ENCODE results near the gene SRSF4.

DNA sequence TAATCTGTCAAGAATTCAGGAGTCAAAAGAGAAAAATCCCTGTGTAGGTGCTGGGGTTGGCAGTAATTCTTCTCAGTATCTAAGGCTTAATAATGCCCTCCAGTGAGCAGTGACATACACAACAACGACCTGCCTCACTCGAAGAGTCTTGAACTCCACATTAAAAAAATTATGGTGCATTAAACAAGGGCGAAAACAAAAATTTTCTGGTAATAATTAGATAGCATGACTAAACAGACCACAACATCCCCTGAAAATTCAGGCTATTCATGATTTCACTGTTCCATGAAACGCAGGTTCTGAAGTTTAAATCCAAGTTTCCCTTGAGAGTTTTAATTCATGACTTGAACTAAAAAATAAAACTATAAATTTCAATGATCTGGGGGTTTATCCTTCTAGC, 5.1 kb downstream of the SRSF4 start:
- TF ChIP-seq POLR2A (IDR thresholded peaks at IDR 0.05) = no peak
- TF ChIP-seq, protein P1, sequence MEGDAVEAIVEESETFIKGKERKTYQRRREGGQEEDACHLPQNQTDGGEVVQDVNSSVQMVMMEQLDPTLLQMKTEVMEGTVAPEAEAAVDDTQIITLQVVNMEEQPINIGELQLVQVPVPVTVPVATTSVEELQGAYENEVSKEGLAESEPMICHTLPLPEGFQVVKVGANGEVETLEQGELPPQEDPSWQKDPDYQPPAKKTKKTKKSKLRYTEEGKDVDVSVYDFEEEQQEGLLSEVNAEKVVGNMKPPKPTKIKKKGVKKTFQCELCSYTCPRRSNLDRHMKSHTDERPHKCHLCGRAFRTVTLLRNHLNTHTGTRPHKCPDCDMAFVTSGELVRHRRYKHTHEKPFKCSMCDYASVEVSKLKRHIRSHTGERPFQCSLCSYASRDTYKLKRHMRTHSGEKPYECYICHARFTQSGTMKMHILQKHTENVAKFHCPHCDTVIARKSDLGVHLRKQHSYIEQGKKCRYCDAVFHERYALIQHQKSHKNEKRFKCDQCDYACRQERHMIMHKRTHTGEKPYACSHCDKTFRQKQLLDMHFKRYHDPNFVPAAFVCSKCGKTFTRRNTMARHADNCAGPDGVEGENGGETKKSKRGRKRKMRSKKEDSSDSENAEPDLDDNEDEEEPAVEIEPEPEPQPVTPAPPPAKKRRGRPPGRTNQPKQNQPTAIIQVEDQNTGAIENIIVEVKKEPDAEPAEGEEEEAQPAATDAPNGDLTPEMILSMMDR (IDR thresholded peaks at IDR 0.05) = no peak
